Cardiac septum (tissue), 1 donor: ENCODE data around the gene HELB. TPM values are rescaled to one million over a fixed set of nuclear protein-coding genes. Genes with fewer than 3 reads are reported as not detected.

Source experiments
- DNase-seq: peaks from one replicate; pipeline ENCODE4 v3.0.0-alpha.2; 2020; ENCODE audit warnings: low spot score
- intact Hi-C: fragments of 100-400 bp; cut with DNase I; formaldehyde crosslinking; loops from one replicate; pipeline ENCODE4 v1.14.0; 2022
- long read RNA-seq: library from polyadenylated mRNA; unstranded; transcript quantifications from one replicate; pipeline ENCODE4 v2.0.0, GENCODE V29; 2021
- total RNA-seq: library from RNA; stranded (reverse); fragmentation: NEBNext Ultra II Directional; extraction: Animal tissue kit (Norgen Biotek cat#: 25700); gene quantifications from one replicate; pipeline ENCODE4 v1.2.1, GENCODE V29; 2021
- donor health status: DM: no; HTN: no; CAD: no.

HELB gene
- total RNA-seq: 1.6 TPM
- long read RNA-seq, full-length matches to known transcripts: 1 of 2 reads
- long read RNA-seq, partial matches to known transcripts: 0 of 2 reads
- long read RNA-seq, other reads (novel, unspliced or antisense): 1 of 2 reads

DNA sequence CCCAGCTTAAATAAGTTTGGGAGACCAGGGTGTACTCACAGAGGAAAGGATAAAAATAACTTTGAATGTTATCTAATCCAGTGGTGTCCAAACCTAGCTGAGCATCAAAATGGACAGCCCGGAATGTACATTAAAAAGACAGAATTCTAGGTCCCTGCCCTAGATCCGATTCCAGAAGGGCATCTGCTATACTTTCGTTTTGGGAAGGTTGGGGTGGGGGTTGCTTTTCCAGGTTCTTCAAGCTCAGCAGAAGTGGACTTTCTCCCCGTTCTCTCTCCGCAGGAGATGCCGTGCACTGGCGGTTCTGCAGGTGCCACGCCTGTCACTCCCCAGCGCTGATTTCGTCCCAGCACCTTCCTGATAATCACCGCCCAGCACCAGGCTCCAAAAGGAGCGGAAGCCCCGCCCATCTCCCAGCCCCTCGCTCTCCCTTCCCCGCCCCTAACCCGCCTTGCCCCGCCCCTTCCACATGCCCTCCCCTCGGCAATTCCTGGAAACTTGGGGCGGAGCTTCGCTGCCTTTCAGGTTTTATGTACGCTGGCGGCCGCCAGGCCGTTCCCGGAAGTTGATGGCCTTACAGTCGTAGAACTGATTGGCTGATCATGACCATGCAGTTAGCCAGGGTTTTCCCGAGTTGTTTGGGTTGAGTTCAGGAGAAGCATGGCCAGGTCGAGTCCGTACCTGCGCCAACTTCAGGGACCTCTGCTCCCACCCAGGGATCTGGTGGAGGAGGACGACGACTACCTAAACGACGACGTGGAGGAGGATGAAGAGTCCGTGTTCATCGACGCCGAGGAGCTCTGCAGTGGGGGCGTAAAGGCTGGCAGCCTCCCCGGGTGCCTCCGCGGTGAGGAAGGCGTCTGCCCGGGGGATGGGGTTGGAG lies at the start of gene HELB:
Gene HELB (plus strand): TSS at position 550 of the 883 bp plus-strand sequence. CDS start 111 bp downstream, at position 661.
- peak; percentile 99 for DNase-seq
- intact Hi-C loops: loop anchor here (10.0 kb wide), 1 partner anchor 157 kb away; no protein-coding TSS in a partner anchor

DNA sequence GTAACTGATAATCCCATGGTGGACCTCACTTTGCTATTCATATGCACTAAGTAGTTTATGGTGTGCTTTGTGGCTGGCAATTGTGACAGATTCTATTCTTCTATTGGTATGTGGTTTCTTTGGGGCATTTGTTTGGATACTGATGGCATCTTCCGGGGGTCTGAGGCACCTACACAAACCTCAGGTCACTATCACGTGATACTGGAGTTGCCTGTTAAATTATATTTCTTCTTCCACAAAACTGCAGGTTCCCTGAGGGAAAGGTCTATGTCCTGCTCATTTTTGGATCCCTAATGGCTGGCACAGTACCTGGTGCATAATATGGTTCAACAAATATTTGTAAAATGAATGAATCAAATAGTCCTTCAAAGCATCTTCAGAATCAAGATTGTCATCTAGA lies 49.5 kb upstream of the HELB start:
- DNase-seq: no peak
- intact Hi-C loops: no loop called here

DNA sequence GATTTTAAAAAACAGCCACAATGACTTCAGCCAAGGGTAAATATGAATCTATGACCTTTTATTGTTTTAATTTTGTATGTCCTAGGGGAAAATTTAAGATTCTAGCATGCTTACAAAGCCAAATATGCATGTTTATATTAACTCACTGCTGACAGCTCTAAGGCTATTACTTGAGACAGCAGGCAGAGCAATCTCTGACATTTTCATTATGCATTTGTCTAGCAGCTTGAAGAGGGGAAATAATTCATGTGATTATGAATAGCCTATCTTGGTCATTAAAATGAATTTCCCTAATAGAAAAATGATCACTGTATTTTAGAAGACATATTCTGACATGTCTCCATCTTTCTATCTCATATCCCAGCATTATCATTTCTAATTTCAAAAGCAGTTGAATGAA lies 46.6 kb upstream of the HELB start:
- no peak for DNase-seq
- intact Hi-C loops: no loop called here

GRCh38 chr12:66258011-66258410 lies 44.3 kb upstream of the HELB start:
- intact Hi-C loops: no loop called here
- no peak for DNase-seq

DNA sequence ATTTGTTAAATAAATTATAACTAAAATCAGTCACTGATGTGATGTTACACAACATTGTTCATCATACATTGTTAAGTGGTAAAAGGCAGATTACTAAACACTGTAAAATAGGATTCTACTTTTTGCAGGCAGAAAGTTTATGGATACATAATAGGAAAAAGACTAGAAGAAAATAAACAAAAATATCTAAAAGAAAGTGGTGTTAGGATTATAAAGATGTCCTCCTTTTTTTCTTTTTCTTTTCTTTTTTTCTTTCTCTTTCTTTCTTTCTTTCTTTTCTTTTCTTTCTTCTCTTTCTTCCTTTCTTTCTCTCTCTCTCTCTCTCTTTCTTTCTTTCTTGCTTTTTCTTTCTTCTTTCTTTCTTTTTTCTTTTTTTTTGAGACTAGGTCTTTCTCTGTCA lies 39.6 kb upstream of the HELB start:
- no peak for DNase-seq
- intact Hi-C loops: loop anchor here (10.0 kb wide), 1 partner anchor 442 kb away; no protein-coding TSS in a partner anchor

DNA sequence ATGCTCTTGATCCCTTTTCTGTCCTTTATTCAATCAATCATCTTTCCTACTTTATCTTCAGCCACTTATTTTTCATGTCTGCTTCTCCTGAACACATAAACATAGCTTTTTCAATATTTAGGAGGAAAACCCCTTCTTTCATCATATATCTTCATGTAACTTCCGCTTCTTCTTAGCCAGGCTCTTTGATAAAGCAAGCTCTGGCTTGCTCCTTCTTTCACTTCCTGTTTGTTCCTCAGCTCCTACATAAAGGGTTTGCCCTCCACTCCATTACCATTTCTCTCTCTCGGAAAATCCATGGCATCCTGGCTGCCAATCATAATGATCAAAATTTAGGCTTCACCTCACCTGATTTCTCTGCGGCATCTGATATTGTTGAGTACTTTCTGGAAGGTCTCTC lies 33.7 kb upstream of the HELB start:
- DNase-seq: no peak
- intact Hi-C loops: loop anchor here (10.0 kb wide), 1 partner anchor 436 kb away; no protein-coding TSS in a partner anchor

DNA sequence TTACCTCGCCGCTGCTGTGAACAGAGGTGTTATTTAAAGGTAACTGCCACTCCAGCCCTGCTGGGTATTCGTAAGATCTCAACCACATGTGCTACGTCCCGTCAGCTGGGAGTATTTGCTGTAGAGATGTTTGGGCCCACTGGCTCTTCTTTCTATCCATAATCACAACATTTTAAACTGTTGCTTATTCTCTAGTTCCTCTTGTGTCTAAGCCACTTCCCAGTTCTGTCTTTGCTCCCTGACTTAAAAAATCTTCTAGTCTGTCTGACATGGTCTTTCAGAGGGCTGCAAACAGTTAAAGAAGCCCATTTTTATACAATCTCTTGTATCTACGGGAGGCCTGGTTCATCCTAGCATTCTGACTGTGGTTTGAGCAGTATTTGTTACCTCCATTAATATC lies 33.2 kb upstream of the HELB start:
- intact Hi-C loops: loop anchor here (10.0 kb wide), 1 partner anchor 436 kb away; no protein-coding TSS in a partner anchor
- DNase-seq: no peak

- intact Hi-C loops: loop anchor here (10.0 kb wide), 1 partner anchor 435 kb away; no protein-coding TSS in a partner anchor
- no peak for DNase-seq
Observed at GRCh38 chr12:66269757-66270383, 32.4 kb upstream of the HELB start.

GRCh38 chr12:66270613-66271012 lies 31.7 kb upstream of the HELB start:
- intact Hi-C loops: no loop called here
- DNase-seq: no peak

GRCh38 chr12:66272650-66273049 lies 29.6 kb upstream of the HELB start:
- intact Hi-C loops: no loop called here
- no peak for DNase-seq

DNA sequence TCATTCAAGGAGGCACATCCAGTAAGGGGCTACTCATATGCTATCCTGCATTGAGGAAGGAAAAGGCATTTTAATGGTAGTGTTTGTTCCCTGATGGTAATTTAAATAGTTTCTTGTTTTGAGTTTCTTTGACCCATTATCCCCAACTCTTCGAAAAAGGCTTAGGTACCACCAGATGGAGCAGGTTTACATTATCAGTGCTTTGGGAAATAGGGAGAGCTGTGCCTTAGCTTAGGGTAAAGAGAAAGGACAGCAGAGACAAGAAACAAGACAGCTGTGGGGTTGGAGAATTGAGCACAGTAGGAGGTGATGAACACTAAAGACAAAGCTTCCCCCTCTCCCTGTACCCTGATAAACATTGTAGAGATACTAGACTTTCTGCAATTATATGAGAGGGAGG lies 29.1 kb upstream of the HELB start:
- intact Hi-C loops: no loop called here
- no peak for DNase-seq

DNA sequence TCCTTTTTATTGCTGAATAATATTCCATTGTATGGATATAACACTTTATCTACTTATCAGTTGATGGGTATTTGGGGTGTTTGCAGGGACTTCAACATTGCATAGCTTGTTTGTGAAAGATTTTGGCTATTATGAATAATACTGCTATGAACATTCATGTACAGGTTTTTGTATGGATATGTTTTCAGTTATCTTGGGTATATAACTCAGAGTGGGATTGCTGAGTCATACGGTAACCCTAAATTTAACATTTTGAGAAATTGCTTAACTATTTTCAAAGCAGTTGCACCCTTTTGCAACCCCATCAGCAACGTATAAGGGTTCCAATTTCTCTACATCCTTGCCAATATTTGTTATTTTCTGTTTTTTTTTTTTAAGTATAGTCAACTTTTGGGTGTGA lies 27.3 kb upstream of the HELB start:
- intact Hi-C loops: loop anchor here (5.0 kb wide), 1 partner anchor 132 kb away; no protein-coding TSS in a partner anchor
- no peak for DNase-seq

DNA sequence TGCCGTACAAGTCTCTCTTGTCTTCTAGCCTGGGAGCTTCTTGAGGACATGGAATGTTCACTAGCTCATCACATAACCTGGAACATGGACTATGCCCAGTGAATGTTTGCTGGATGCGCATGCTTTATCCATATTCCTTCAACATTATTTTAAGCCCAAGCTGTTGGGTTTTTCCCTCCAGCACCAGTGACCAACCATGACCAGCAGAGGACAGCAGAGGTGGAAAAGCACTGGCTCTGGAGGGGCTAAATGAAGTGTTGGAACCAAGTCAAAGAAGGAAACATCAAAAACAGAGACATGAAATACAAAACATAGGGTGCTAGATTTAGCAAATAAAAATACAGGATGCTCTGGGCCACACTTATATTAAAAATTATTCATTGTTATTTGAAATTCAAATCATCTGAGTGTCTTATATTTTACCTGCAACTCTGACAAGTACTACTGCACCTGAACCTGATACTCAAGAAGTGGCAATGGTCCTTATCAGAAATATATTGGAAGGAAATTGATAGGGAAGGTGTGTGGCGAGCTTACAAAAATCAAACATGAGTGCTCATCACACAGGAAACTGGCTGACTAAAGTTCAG lies 23.1 kb upstream of the HELB start:
- no peak for DNase-seq
- intact Hi-C loops: loop anchor here (5.0 kb wide), 1 partner anchor 128 kb away; no protein-coding TSS in a partner anchor

DNA sequence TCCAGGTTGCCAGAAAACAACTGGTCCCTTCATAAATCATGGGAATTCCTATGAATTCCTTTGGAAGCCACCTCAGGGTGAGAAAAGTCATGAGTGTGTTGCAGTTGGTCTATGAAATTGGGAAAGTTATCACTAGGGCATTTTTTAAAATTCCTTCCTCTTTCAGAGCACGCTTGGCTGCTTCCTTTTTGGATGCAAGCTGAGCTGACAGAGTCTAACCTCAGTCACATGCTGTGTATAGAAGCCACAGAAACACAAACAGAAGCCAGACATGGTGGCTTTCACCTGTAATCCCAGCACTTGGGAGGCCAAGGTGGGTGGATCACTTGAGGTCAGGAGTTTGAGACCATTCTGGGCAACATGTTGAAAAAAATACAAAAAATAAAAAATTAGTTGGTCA lies 21.7 kb upstream of the HELB start:
- DNase-seq: no peak
- intact Hi-C loops: no loop called here

DNA sequence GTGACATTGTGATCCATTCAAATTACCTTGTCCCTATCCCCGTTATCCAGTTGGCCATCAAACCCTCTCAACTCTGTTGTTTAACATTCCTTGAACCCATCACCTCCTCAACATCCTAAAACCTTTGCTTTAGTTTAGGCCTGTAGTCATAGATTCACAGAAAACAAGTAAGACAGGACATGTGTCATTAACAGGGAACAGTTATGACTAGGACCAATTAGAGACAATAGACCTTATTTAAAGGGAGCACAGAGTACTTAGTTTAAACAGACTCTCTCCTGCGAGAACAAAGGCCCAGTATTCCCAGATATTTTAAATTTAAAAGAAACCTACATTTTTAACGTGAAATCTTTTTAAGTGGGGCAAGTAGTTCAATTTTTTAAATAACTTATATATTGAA lies 20.0 kb upstream of the HELB start:
- intact Hi-C loops: no loop called here
- no peak for DNase-seq

DNA sequence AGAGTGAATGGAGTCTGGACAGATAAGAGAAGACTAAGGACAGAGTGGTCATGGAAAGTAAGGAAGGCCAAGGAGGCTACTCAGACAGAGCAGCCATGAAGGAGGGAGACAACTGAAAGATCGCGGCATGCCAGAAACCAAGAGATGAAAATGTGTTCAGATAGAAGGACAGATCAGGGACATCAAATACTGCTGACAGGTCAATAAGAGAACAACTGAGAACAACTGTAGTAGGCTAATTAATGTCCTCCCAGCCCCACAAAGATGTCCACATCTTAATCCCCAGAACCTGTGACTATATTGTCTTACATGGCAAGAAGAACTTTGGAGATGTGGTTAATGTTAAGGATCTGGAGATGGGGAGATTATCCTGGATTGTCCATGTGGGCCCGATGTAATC lies 15.0 kb upstream of the HELB start:
- no peak for DNase-seq
- intact Hi-C loops: no loop called here

- DNase-seq: no peak
- intact Hi-C loops: no loop called here
Observed at GRCh38 chr12:66288121-66288520, 14.2 kb upstream of the HELB start.

DNA sequence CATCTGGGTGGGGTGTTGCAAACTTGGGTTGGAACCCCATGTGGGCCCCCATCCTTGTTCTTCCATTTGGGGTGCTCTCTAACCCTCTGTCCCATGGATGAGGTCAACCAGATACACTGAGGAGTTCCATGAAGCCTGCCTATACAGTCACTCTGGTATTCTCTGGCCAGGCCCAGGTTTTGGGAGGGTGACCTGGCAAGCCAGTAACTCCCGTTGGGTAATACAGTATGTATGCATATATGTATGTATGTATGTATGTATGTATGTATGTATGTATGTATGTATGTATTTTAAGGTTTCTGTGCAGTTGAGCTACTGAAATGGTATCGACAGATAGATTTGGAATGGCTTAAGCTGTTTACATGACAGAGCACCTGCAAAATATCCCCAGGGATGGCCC lies 12.8 kb upstream of the HELB start:
- intact Hi-C loops: no loop called here
- no peak for DNase-seq

DNA sequence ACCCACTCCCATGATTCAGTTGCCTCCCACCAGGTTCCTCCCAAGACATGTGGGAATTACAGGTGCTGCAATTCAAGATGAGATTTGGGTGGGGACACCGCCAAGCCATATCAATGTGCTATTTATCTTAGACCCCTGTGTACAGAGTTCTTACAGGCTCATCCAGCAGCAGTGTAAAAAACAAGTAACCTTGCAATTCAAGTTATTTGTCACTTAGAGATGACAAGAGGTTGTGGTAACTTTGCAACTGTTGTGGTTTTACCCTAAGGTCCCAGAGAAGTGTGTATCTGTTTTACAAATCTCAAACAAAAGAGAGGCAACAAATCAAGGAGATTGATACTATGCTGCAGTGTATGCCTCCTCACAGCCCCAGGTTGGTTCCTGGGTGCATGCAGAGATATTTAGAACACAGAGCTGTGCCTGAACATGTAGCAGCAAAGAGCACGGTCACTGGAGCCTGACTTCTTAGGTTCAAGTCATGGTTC lies 11.5 kb upstream of the HELB start:
- intact Hi-C loops: no loop called here
- DNase-seq: no peak

DNA sequence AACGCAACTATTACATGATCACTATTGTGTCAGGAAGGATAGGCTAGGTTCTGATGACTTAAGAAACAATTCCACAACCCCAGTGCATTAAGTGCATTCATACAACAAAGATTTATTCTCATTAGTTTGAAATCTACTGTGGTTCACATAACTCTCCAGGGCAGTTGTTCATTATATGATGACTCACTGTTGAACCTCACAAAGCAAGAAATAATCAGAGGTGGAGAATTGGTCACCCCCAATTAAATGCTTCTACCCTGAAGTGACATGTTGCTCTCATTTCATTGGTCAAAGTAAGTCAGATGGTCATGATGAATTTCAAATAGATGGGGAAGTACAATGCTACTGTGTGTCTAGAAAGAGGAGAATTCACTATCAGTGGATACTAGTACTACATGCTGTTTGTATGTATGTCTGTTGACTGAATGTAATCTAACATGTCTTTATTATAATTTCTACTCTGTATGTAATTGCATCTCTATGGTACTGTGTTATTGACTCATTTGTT lies 6.1 kb upstream of the HELB start:
- DNase-seq: no peak
- intact Hi-C loops: no loop called here
